Measurements from ENCODE around the gene ADAM12. TPM values are rescaled to one million over a fixed set of nuclear protein-coding genes. Genes with fewer than 3 reads are reported as not detected.

ADAM12 gene
- total and polyA plus RNA-seq, 2 experiments from 2014 or later = 0.13 to 0.87 TPM

- peaks cover 4% of the 10 kb centered on the region; the same call in 1 of the 2 replicates for H3K9me2 ChIP-seq (ENCODE audit: insufficient read depth)
- H2AFZ ChIP-seq = 0 out of 2 replicates have a peak overlapping the region, but pooled peaks have one; percentile 10
- TF ChIP-seq ZNF462 (CRISPR knock-in tag; IDR thresholded peaks at IDR 0.05) (no peak), ZNF331 (CRISPR knock-in tag; IDR thresholded peaks at IDR 0.05; ENCODE audit: low read depth) (no peak), EZH2 (IDR thresholded peaks at IDR 0.05; ENCODE audit: low read depth, unreplicated experiment) (no peak), JUNB (IDR thresholded peaks at IDR 0.05; ENCODE audit: unreplicated experiment) (no peak), REST (IDR thresholded peaks at IDR 0.05; ENCODE audit: unreplicated experiment) (no peak), CREB1 (CRISPR knock-in tag; IDR thresholded peaks at IDR 0.05; ENCODE audit: low read depth) (no peak), STAT1 (IDR thresholded peaks at IDR 0.05; ENCODE audit: unreplicated experiment) (no peak), NANOG (IDR thresholded peaks at IDR 0.05; ENCODE audit: borderline replicate concordance) (no peak), POLR2AphosphoS5 (IDR thresholded peaks at IDR 0.05; ENCODE audit: low read depth) (no peak), CTCF (conservative IDR thresholded peaks at IDR 0.05; ENCODE audit: low read depth in 2 of 2) (no peak), ETS1 (IDR thresholded peaks at IDR 0.05) (no peak), EZH2phosphoT487 (IDR thresholded peaks at IDR 0.05; ENCODE audit: unreplicated experiment) (no peak), ZNF114 (CRISPR knock-in tag; IDR thresholded peaks at IDR 0.05) (no peak)
- no peak overlapping the region for H3K4me3 ChIP-seq
- Mint-ChIP-seq H3K9me3 (no peaks in the 10 kb centered on the region), H3K27me3 (ENCODE audit: insufficient read depth, low read depth, poor library complexity) (peaks cover 5% of the 10 kb centered on the region), H3K27ac (no peak overlapping the region), H3K4me3 (no peak overlapping the region), H3K4me1 (no peaks in the 10 kb centered on the region; the same call in 2 of the 3 replicates), H3K36me3 (ENCODE audit: low read depth) (no peaks in the 10 kb centered on the region)
- H3K27me3 ChIP-seq (ENCODE audit: insufficient read depth) = no peaks in the 10 kb centered on the region
- H3K4me2 ChIP-seq = no peak overlapping the region
- no peaks in the 10 kb centered on the region for H4K20me1 ChIP-seq (replicated peaks; ENCODE audit: insufficient read depth)
- no peak for DNase-seq (ENCODE audit: low spot score)
- ATAC-seq = no peak
- no peaks in the 10 kb centered on the region for H3K36me3 ChIP-seq (ENCODE audit: insufficient read depth)
- H3K79me2 ChIP-seq (replicated peaks; ENCODE audit: insufficient read depth) = no peaks in the 10 kb centered on the region
- H3K27ac ChIP-seq (ENCODE audit: low read depth) = no peak overlapping the region
- no peaks in the 10 kb centered on the region for H3F3A ChIP-seq (replicated peaks; ENCODE audit: low read depth)
- H3K4me1 ChIP-seq (ENCODE audit: insufficient read depth) = no peaks in the 10 kb centered on the region
These were observed 295.7 kb downstream of the ADAM12 start for GRCh38 chr10:126092366-126093215.
